HG03378 (cell line): Measurements from ENCODE around the gene ISLR.
"Not testable (repeated sequence)": the region's sequence is repeated elsewhere in the genome, so short reads cannot be mapped to it uniquely, and the experiment has no call there.

ENCODE experiments used
- ATAC-seq: cut with Tn5 transposase; IDR thresholded peaks from one replicate; pipeline ENCODE4 v1.9.1; 2021; ENCODE audit warnings: mild to moderate bottlenecking, moderate library complexity; ENCODE audit not compliant: unreplicated experiment

ISLR gene

DNA sequence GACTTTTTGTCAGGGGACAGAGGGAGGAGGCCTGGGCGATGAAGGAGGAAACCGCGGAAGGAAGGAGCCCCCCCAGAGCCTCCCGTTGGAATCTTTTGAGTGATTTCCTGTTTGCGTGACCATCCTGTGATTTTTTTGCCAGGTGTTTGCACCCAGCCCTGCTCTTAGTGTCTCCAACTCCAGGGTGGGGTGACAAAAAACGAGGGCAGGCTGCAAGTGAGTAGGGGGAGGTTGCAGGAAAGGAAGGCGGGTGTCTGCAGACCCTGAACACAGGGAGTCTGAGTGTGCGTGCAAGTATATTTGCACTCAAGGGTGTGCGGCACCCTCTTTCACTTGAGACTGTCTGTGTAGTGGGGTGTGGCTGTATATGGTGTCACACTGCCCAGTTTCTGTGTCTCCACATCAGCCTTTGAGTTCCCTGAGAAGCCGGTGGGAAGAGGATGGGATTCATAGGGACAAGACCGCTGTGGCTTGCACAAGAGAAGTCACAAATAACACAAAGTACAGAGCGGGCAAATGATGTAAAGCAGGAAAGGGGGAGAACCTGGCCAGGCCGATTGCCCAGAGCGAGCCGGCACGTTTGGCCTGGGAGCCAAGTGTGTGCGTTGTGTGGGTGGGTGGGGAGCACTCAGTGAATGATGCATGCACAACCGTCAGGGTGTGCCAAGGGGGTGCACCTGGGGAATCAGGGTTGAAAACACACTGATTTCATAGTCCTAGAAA lies 36.5 kb upstream of the ISLR start:
- no peak for ATAC-seq

DNA sequence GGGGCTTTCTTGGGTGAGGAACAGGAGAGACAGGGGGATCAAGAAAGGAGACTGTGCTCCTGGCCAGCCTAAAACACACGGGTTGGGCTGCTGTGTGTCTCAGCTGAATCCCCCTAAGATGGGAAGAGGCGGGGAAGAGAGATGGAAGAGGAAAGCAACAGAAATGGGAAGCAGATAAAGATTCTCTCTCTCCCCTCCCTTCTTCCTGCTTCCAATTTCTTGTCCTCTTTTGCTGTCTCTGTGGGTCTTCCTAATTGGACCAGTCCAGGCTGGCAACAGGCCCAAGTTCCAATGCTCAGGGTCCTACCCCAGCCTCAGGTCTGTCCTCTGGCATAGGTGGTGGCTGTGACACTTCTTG lies 36.0 kb upstream of the ISLR start:
- ATAC-seq = no peak

DNA sequence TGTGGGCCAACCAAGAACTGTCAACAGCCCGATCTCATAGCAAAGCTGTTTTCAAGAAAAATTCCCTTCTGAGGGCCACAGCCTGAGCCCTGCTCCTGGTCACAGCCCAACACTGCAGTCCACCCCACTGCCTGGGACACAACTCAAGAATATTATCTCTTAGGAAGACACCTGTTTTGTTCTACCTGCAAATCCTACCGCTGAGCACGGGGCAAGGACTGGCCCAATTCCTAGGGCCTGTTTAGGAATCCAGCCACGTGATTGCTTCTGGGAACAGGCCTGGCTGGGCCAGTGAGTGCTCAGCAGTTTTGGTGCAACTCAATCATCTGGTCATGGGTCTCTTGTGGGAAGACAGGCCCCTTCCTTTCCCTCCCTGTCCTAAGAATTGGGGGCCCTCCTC lies 34.9 kb upstream of the ISLR start:
- no peak for ATAC-seq

DNA sequence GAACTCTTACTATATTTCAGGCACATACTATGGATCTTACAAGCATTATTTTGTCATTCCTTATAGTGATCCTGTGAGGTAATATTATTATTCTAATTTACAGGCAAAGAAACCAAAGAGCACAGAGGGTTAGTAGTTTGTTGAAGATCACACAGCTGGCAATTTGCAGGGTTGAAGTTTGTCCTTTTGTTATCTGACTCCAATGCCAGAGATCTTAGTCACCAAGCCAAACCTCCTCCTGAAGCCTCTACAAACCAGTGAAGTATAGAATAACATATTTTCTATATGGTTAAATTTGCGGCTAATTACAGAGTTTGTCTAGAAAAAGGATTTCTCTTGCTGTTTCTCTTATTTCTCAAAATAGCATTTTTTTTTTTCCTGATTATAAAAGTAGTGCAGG lies 31.9 kb upstream of the ISLR start:
- no peak for ATAC-seq

DNA sequence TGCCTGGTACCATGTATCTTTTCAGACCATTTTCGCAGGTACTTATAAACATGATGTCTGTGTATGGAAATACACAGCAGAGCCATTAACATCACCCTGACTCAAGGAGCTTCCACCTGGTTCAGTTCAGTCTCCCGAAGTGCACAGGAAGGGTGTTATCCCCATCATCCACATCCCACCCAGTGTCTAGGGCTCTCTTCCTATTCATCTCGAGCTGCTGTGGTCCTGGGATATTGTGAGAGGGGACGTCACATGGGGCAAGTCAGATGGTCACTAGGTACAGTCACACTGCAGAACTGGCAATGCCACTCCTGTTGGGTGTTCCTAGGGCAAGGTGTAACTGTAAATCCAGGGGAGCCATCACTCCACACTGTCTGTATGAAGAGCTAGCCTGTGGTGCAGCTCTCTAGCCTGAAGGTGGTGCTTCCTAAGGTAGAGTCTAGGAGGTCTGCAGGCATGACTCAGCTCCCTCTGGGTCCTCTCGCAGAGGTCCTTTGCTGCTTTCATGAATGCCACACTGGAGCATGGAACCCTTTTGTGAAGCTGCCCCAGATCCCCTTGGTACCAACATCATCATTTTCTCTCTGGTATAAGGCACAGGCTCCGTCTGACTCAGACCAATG lies 29.2 kb upstream of the ISLR start:
- ATAC-seq = no peak

DNA sequence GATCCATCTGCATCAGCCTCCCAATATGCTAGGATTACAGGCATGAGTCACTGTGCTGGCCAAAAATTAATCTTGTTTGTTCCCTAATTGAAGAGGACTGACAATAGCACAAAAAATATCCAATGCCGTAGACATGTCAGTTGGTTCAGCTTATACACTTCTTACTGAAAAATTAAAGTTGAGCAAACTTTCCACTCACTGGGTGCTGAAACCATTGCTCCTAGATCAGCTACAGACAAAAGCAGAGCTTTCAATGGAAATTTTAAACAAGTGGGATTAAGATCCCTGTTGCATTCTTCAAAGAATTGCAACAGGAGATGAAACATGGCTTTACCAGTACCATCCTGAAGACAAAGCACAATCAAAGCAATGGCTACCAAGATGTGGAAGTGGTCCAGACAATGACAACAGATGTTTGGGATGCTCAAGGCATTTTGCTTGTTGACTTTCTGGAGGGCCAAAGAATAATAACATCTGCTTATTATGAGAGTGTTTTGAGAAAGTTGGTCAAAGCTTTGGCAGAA lies 27.2 kb upstream of the ISLR start:
- ATAC-seq = no peak

DNA sequence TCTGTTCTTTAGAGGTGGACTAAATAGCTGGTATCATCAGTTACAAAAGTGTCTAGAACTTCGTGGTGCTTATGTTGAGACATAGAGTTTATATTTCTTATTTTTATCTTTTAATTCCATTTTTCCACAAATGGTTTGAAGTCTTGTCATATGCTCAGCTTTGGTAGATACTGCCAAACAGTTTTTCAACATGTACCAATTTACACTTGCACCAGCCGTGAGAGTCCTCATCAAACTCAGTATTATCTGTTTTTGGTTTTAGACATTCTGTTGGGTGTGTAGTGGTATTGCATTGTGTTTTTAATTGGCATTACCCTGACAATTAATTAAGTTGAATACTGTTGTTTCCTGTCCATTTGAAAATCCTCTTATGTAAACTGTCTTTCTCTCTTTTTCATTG lies 26.5 kb upstream of the ISLR start:
- no peak for ATAC-seq

DNA sequence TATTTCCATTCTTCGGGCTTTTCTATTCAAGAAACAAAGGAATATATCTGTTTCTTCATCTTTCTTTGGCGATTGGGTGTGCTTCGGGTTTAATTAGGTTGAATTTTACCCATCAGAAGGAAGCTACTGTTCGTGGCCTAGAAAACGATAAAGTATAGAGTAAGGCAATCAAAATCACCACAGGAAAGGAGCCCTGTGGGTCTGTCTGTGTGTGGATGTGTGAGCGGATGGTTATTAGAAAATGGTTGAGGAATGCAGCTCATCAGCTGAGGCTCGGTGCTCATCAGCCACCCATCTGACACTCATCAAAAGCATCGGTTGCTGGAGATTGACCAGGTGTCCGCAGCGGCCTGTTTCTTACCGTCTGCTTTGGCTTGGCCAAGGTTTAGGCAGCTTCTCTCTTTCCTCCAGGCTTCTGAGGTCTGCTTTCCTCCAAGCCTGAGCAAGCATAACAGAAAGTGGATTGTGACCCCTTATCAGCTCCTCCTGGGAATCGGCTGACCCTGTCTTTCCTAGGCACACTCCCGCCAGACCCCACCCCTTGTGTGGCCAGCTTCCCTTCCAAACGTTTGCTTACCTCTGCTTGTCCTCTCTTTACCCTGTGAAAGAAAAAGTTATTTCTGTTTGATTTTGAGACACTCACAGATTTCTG lies 17.6 kb upstream of the ISLR start:
- ATAC-seq = no peak

DNA sequence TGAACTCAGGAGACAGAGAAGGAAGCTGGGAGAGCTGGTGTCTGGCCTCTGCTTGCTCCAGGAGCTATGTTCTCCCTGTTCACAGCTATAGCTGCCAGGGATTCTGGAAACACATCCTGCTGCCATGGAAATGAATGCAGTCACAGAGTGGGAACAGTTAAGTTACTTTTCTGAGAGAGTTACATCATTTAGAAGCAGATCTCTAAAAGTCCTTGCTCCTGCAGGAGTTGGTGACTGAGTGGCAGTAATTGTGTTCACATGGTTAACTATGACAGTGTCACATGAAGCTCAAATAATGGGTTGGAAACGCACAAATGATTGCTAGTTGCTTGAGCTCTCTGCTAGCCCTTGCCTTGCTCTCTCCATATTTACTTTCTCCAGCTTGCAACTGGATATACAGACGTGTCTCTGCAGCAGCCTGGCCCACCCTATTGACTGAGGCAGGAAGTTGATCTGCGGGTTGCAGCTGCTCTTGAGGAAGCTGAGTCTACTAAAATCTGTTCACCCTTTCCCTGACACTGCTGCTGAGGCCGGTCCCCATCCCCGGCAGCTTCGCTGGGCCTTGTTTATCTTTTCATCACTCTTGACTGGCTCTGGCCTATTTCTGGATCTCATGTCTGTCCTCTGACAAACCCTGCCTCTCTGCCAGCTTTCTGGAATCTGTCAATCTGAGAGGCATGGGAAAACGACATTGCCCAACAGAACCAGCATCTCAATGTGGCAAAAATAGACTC lies 16.7 kb upstream of the ISLR start:
- no peak for ATAC-seq

DNA sequence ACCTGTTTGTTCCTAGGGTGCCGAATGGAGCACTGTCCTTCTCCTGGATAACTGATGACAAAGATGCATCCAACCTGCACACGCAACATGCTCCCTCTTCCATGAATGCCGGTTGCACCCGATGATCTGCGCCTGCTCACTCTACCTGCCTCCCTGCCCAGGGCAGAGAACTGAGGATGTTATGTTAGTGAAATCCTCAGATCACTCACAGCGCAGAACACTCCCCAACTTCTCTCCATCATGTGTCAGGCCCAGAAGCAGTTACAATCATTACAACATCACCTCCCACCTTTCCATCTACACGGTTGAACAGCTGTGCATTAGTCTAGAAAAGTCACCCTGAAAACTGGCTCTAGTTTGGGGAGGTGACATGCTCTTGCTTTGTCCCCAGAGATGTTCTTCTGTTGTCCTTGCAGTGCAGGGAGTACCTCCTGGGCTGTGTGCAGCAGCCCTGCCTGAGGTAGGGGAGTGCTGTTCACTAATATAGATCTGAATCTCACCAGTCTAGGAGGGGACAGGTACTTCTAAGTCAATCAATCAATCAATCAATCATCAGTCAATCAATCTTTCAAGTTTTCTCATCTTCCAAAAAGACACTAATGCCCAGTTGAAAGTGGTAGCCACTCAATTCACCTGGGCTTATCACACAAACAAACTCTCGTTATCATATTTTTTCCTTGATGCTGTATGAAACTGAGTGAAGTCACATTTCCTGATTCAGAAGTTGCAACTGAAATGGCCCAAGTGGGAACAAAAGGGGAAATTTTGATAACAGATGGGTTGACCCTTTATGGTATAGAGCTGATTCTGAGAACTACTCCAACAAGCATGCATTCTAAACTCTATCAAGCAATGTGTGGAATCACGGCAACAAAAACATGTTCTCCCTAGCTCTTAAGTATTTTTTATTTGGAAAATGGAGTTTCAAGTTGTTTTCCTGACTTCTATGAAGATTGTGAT lies 15.4 kb upstream of the ISLR start:
- no peak for ATAC-seq

DNA sequence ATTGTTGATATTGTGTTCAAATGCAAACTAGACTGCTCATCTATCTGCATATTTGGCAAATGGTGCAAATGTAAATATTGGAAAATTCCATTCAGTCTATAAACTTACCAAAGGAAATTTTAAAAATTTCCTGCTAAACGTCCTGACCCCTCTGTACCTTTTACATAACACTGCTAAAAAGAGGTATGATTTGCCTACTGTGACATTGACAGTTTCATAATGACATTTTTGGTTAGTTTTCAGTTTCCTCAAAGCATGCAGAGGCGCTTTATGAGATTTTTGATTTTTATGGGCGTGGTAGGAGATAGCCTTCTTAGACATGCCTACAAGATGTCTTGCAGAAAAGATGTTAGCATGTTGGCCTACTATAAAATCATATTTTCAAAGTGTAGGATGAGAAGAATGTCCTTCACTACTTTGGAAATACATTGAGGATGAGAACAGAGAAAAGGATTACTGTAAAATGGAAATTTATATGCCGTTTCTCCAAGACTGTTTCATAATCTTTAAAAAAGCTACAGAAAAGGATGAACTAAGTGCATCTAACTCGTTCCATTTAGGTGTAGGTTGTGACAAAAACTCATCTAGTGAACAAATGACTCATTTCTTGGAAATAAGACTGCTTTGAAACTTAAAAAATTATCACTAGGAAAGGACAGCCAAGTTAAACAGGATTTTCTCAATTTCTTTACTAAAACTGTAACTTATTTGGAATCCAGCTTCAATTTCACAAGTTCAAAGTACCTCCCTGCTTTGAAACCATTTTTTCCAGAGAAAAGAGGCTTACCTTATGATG lies 14.5 kb upstream of the ISLR start:
- ATAC-seq = no peak

DNA sequence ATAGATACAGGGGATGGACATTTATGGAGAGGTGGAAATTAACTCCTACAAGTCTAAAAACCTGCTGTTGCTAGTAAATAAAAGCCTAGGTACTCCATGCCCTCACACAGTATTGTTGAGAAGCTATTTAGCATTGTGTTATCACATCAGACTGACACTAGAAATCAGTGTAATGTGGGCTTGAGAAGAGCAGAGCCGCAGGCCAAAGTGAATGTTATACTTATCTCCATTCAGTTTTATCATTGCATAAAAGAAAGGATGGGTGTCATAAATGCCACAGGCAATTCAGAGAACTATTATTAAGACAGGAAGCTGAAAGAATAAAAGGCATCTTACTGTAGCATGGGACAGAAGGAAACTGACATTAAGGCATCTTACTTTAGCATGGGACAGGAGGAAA lies 13.7 kb upstream of the ISLR start:
- ATAC-seq = no peak

DNA sequence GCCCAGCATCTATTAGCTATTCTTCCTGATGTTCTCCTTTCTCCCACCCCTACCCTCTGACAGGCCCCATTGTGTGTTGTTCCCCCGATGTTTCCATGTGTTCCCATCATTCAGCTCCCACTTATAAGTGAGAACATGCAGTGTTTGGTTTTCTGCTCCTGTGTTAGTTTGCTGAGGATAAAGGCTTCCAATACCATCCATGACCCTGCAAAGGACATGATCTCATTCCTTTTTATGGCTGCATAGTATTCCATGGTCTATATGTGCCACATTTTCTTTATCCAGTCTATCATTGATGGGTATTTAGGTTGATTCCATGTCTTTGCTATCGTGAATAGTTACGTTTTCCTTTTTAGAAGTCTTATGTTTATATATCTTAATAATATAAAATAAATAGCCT lies 13.1 kb upstream of the ISLR start:
- not testable (repeated sequence) for ATAC-seq

DNA sequence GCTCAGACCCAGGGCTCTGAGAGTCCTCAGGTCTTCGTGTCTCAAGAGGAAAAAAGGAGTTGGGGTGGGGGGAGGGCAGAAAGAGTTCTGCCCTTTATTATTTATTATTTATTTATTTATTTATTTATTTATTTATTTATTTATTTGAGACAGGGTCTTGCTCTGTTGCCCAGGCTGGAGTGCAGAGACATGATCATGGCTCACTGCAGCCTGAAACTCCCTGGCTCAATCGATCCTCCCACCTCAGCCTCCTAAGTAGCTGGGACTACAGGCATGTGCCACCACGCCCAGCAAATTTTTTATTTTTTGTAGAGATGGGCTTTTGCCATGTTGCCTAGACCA lies 11.3 kb upstream of the ISLR start:
- ATAC-seq = not testable (repeated sequence)

DNA sequence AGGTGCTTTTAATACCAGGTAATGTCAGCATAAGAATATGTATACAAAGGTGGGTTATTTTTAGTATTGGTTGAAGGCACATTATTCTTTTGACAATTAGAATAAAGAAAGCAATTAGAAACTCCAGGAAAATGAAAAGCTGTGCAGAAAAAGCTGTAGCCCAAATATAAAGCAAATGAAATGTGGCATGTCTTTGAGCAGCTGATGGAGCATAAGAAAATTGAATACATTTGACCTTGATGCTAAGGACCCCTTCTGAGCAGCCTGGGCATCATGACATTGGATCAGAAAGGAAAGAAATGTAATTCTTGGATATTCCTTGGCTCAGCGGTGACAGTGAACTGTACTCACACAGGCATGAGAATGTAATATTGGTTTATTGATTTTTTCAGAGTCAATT lies 8.0 kb upstream of the ISLR start:
- no peak for ATAC-seq

DNA sequence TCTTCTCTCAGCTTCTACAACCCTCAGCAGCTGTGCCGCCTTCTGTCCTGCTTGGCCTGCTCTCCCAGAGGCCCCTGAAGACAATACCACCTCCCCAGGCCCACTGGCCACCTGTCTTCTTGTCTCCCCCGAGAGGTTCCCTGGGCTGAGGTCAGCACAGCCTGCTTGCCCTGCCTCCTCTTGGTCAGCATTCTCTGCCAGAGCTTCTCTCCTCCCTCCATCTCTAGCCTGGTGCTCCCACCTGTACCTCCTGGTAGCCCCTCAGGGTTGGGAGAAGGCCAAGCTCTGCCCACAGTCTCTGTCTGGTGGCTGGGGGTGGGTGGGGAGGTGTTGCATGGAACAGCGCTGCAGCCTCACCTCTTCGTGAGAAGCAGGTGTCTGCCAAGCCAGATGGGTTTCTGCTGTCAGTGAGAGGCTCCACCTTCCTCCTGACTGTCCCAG lies 5.6 kb upstream of the ISLR start:
- ATAC-seq = no peak

DNA sequence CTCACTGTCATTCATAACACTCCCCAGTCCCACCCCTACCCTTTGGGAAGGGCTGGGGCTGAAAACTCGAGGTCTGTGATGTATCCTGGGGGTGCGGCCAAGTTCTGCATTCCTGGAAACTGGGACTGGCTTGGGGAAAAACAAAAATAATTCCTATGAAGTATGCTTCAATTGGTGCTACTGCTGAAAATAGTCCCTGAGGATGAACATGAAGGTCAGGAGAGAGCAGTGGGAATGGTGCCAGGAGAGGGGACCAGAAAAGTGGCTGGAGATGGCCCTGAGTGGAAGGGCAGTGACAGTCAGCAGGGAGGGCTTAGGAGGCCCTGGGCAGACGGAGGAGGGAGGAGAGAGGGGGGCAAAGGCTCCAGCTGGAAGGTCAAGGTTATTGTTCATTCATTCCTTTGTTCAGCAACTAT lies 4.8 kb upstream of the ISLR start:
- no peak for ATAC-seq

DNA sequence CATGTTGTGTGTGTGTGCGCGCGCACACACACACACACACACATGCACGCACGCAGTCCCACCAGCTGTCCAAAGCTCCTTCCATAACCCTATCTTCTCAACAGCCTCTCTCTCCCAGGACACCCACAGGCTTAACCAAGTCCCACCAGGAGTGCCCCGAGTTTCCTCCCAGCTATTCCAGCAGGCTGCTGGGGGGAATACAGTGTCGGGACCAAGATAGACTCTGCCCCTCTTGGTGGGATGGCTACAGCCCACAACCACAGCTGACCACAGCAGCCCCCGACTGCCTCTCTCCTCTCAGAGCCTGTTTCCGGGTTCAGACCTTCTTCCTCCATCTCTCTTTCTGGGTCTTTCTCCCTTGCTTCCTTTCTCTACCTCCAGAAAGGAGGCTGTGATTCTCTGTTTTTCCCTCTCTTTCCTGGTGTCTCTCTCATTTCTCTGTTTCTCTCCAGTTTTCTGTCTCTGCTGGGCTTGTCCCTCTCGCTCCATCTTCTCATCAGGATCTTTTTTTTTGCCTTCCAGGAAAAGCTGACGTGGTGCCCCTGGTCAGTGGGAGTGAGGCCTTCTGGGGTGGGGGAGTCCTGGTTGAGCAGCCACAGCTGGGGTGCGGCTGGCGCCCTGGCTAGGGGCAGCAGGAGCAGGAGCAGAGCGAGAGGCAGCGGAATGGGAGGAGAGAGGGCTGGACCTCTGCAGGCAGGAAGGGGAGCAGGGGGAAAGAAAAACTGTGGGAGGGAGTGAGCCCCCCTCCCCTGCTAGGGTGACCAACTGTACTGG lies 3.3 kb upstream of the ISLR start:
- no peak for ATAC-seq
